Neural cell (in vitro differentiated cells): ENCODE measurements around the gene NRG3.

Source experiments
- CTCF ChIP-seq: fragments of 450-650 bp; IDR thresholded peaks from 2 replicates; pipeline ENCODE4 v1.5.1; 2014; ENCODE audit warnings: antibody characterized with exemption, mild to moderate bottlenecking, moderate library complexity; ENCODE audit not compliant: poor library complexity, severe bottlenecking
- EP300 ChIP-seq: fragments of 450-650 bp; conservative IDR thresholded peaks from 2 replicates; pipeline ENCODE4 v1.6.1; 2014; ENCODE audit warnings: antibody characterized with exemption, mild to moderate bottlenecking, moderate library complexity; ENCODE audit not compliant: poor library complexity, severe bottlenecking
- EZH2 ChIP-seq: fragments of 200-600, 300-800 bp; shearing (Covaris generic), sonication (generic); IDR thresholded peaks from 2 replicates; pipeline ENCODE4 v1.6.1; 2014; ENCODE audit warnings: antibody characterized with exemption, low read length, borderline replicate concordance, mild to moderate bottlenecking; ENCODE audit not compliant: insufficient read depth, poor library complexity, severe bottlenecking
- POLR2AphosphoS5 ChIP-seq: IDR thresholded peaks from 2 replicates; pipeline ENCODE4 v1.6.1; 2012
- REST ChIP-seq: IDR thresholded peaks from 2 replicates; pipeline ENCODE4 v1.6.1; 2012; ENCODE audit warnings: borderline replicate concordance
- SMC3 ChIP-seq: fragments of 450-650 bp; conservative IDR thresholded peaks from 2 replicates; pipeline ENCODE4 v1.6.1; 2014; ENCODE audit warnings: antibody characterized with exemption, mild to moderate bottlenecking, moderate library complexity; ENCODE audit not compliant: poor library complexity
- TAF1 ChIP-seq: IDR thresholded peaks from 2 replicates; pipeline ENCODE4 v1.6.1; 2012; ENCODE audit warnings: low read depth

GRCh38 chr10:82778908-82779307 lies 903.9 kb downstream of the NRG3 start:
- TF ChIP-seq SMC3 (no peak), EP300 (no peak), POLR2AphosphoS5 (no peak), EZH2 (no peak), CTCF (no peak), TAF1 (no peak), REST (no peak)
